Endometrium (tissue), 2 donors: ENCODE data around the gene MSGN1.
"Not testable (repeated sequence)": the region's sequence is repeated elsewhere in the genome, so short reads cannot be mapped to it uniquely, and the experiment has no call there.

Experiments
- FAIRE-seq: peaks from 2 replicates; lab custom pipeline; 2012; peaks lifted over from hg19 to GRCh38; lab: Jason Lieb, UNC
- donor health status: control.
- donor health status: control.

Gene MSGN1

DNA sequence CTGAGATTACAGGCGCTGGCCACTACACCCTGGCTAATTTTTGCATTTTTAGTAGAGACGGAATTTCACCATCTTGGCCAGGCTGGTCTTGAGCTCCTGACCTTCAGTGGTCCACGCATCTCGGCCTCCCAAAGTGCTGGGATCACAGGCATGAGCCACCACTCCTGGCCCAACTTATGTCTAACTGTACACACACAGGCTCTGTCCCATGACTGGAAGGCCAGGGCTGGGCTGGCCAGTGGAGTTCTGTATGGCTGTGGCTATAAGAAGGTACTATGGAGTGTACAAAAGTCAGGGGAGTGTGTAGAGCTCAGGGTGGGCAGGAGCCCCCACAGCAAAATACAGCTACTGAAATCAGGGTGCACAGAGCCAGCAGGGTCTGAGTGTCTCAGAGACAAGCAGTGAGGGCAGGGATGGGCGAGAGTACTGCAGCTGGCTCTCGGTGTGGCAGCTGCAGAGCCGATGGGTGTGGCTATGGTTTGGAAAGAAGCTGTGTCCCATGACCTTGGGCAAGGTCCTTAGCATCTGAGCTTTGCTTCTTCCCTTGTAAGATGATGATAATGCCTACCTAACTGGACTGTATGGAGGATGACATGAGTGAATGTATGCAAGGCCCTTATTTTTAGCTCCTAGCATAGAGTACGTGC lies 10.4 kb upstream of the MSGN1 start:
- no peak for FAIRE-seq

DNA sequence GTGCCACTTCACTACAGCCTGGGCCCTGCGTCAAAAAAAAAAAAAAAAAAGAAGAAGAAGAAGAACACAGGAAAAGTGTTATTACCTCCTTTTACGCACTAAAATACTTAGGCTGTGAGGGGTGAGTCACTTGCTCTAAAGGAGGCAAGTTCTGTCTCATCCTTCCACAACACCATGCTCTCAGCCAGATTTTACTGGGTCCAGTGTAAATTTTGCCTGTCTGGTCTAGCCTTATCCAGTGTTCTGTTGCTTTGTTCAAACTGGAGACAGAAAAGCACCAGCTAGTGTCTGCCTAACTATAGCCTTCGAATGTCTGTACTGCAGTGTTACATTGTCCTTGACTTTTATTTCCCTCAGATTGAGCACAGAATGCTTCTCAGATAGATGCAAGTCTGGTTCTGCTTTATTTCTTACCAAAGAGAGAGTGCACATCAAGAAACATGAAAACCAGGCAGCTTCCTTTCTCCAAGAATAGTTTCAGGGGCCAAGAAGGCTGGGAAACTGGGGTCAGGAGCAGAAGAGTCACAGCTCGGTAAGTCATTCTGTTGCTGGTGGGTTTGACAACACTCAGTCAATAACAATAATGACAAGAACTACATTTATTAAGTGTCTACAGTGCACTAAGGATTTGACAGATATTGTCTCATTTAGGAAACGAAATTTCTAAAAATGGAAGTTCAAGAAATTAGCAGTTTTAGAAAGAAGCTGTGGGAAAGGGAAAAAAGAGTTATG lies 3.1 kb upstream of the MSGN1 start:
- no peak for FAIRE-seq

DNA sequence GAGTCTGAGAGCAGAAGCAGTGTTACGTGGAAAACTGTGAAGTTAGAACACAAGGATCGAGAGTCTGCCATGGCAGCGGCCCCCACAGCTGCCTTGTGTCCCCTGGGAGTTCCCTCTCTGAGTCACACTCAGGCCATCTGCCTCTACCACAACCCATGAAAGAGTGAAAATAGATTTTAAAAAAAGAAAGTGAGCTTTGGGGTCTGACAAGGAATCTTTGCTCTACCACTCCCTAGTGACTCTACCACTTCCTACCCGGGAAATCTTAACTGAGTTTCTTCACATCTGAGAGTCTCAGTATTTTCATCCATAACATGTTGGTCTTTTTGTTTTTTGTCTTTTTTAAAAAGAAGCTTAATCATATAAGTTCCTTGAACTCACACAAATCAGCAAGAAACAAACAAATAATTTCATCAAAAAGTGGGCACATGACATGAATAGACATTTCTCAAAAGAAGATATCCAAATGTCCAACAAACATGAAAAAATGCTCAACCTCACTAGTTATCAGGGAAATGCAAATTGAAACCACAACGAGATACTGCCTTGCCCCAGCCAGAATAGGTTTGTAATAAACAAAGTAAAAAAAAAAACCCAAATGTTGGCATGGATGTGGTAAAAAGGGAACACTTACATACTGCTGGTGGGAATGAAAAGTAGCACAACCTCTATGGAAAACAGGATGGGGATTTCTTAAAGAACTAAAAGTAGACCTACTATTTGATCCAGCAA lies 2.4 kb upstream of the MSGN1 start:
- no peak for FAIRE-seq

DNA sequence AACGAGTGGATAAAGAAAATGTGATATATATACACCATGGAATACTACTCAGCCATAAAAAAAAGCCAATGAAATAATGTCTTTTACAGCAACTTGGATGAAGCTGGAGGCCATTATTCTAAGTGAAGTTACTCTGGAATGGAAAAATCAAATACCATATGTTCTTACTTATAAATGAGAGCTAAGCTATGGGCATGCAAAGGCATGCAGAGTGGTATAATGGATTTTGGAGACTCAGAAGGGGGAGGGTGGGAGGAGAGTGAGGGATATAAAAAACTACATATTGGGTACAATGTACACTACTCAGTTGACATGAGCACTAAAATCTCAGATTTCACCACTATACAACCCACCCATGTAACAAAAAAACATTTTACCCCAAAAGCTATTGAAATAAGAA lies 1.7 kb upstream of the MSGN1 start:
- no peak for FAIRE-seq

DNA sequence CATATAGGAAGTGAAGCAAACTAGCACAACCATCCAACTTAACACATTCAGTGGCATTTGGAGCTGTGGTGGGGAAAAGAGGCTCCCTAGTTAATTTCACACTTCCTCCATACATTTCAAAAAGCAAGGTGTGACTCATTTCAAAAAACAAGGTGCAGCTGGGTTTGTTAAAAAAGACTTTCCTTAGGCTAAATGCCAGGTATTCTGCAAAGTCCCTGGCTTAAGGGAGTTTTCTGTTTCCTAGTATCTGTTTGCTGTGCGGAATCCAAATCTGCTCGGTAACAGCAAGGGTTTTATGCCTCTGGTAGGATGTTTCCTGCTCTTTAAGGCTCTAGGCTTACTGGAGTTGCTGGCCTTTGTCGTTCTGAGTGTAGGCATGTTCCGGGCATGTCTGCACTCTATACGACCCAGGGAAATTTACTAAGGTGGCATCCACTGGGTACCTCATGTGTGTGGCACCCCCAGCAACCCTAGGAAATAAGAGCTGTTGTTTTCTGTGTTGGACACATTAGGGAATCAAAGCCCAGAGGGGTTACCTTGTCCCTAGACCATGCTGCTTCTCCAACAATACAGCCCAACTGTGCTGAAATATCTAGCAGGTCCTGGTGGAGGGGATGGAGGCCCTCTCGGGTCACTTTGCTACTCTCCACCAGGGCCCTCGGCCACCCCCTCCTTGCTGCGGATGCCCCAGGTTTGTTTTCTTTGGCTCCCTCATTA lies 634 bp upstream of the MSGN1 start:
- FAIRE-seq = no peak

- FAIRE-seq = no peak
Measured at GRCh38 chr2:17818235-17818815, 2.1 kb downstream of the MSGN1 start.

- FAIRE-seq = no peak
Measured at GRCh38 chr2:17821080-17821479, 4.8 kb downstream of the MSGN1 start.

DNA sequence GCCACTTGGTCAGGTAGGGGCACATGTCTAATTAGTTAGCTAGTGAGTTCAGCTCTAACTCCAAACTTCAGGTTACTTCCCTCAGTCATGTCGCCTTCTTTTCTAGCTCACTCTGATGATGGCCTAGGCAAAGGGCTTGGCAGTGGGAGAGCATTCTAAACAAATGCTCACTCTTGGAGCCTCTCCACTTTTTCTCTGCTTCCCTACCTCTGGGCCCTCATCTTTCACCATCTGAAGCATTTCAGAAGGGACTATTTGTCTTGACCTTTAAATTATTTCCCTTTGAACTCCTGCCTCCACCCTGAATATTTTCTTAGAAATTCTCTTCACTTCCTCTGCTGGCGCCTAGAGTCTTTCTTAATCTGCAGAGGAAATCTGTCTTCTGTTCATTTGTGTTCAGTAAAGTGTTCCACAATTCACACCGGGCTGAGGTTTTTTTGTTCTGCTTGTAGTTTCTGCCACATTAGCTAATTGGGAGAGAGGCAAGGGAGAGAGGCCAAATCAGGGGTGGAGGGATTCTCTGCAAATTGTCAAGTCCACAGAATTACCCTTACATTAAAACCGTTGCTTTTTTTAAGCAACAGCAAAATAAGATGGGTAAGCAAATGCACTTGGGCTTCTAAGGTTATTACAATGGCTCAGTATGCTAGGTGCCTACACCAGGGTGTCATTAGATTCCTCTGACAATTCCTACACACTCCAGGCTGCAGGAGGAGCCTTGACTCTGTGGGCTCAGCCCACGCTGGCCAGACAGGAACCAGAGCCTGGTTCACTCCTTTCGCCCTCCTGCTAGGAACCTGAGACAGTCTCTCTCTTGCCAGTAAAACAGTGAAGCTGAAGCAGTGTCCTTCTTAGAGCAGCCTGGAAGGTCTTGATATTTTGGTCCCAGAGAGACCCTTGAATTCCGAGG lies 5.5 kb downstream of the MSGN1 start:
- FAIRE-seq = peak; percentile 37

- FAIRE-seq = no peak
Measured at GRCh38 chr2:17822445-17823117, 6.3 kb downstream of the MSGN1 start.

DNA sequence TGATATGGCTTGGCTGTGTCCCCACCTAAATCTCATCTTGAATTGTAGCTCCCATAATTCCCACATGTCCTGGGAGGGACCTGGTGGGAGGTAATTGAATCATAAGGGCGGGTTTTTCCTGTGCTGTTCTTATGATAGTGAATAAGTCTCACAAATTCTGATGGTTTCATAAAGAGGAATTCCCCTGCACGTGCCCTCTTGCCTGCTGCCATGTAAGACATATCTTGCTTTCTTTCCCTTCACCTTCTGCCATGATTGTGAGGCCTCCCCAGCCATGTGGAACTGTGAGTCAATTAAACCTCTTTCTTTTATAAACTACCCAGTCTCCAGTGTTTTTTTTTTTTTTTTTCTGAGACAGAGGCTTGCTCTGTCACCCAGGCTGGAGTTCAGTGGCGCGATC lies 7.4 kb downstream of the MSGN1 start:
- not testable (repeated sequence) for FAIRE-seq

GRCh38 chr2:17827316-17827715 lies 11.1 kb downstream of the MSGN1 start:
- FAIRE-seq = no peak

DNA sequence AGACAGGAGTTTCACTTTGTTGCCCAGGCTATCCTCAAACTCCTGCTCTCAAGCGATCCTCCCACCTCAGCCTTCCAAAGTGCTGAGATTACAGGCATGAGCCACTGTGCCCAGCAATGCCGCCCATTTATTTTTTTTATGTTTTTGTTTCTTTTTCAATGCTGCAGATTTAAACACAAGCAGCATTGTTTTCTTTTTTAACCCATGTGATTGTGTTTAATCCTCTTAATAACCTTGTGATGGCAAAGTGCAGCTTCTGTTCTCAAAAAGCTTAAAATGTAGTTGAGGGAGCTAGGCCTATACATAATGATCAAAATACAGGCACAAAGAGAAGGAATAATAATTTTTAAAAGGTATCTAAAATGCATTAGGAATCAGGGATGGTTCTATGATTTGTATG lies 11.5 kb downstream of the MSGN1 start:
- FAIRE-seq = no peak

DNA sequence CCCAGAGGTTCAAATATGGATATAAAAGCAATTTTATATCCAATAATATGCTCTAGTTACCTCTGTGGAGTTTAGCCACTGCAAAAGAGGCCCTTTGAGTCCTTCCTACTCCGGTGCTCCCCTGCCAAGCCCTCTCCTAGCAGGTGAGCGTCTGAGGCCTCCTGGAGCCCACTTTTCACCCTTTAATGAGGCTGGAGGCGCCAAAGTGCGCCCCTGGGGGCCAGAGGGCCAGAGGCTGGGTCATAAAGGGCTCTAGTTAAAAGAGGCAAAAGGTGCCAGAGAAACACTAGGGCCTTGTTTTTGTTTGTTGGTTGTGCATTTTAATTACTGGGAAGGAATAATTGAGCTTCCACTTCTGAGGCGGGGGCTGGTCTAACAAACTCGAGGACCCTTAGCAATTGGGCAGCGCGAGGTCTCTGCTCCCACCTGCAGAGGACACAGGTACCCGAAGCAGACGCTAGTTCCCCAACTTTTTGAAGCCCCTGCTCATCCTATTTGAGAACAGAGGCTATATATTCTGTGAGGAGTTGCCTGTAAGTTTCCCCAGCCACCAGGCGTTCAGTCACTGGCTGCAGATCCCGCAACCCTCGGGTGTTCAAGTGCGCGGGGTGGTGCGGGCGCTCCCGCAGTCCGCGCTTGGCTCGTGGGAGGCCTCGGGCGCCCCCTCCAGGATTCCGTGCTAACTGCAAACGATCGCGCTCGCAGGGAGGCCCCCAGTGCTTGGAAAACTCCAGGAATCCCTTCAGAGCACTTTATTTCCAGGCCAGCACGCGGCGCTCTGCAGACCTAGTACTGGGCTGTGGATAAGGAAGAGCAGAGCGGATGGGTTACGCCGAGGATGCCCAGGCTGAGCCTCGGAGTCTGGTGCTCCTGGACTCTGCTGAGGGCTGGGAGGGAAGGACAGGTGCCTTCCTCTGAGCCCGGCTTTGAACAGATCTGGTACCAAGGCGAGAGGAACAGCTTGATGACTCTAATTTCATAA lies 14.1 kb downstream of the MSGN1 start:
- FAIRE-seq = no peak

GRCh38 chr2:17835516-17835915 lies 19.3 kb downstream of the MSGN1 start:
- no peak for FAIRE-seq

- no peak for FAIRE-seq
Measured at GRCh38 chr2:17839959-17840358, 23.7 kb downstream of the MSGN1 start.

- FAIRE-seq = no peak
Measured at GRCh38 chr2:17843457-17843856, 27.2 kb downstream of the MSGN1 start.

GRCh38 chr2:17845806-17846205 lies 29.5 kb downstream of the MSGN1 start:
- no peak for FAIRE-seq

GRCh38 chr2:17846676-17847075 lies 30.4 kb downstream of the MSGN1 start:
- no peak for FAIRE-seq

GRCh38 chr2:17847236-17847635 lies 31.0 kb downstream of the MSGN1 start:
- FAIRE-seq = no peak
